Measurements from ENCODE around the gene CDH4. TPM values are rescaled to one million over a fixed set of nuclear protein-coding genes. Genes with fewer than 3 reads are reported as not detected.

Gene CDH4
- polyA plus RNA-seq, 4 donors = 5.6 to 8.8 (median 7.0) TPM

- no peak for DNase-seq (ENCODE audit: low read depth in 4 of 4, low spot score in 2 of 4)
Observed at GRCh38 chr20:61690993-61691838, 439.2 kb downstream of the CDH4 start.

- DNase-seq (ENCODE audit: low read depth in 4 of 4, low spot score in 2 of 4) = no peak
Observed at GRCh38 chr20:61691978-61692377, 439.9 kb downstream of the CDH4 start.

- DNase-seq (ENCODE audit: low read depth in 4 of 4, low spot score in 2 of 4) = no peak
Observed at GRCh38 chr20:61692479-61692878, 440.4 kb downstream of the CDH4 start.

- no peak for DNase-seq (ENCODE audit: low read depth in 4 of 4, low spot score in 2 of 4)
Observed at GRCh38 chr20:61693055-61693600, 441.1 kb downstream of the CDH4 start.

GRCh38 chr20:61694682-61695081 is 442.6 kb downstream of the CDH4 start:
- DNase-seq (ENCODE audit: low read depth in 4 of 4, low spot score in 2 of 4) = no peak

- no peak for DNase-seq (ENCODE audit: low read depth in 4 of 4, low spot score in 2 of 4)
Observed at GRCh38 chr20:61695741-61696140, 443.7 kb downstream of the CDH4 start.

- no peak for DNase-seq (ENCODE audit: low read depth in 4 of 4, low spot score in 2 of 4)
Observed at GRCh38 chr20:61696181-61696735, 444.2 kb downstream of the CDH4 start.

- no peak for DNase-seq (ENCODE audit: low read depth in 4 of 4, low spot score in 2 of 4)
Observed at GRCh38 chr20:61697666-61698597, 445.9 kb downstream of the CDH4 start.

GRCh38 chr20:61698598-61699494 is 446.8 kb downstream of the CDH4 start:
- DNase-seq (ENCODE audit: low read depth in 4 of 4, low spot score in 2 of 4) = no peak

- DNase-seq (ENCODE audit: low read depth in 4 of 4, low spot score in 2 of 4) = no peak
Observed at GRCh38 chr20:61699495-61700374, 447.7 kb downstream of the CDH4 start.

GRCh38 chr20:61700595-61701140 is 448.6 kb downstream of the CDH4 start:
- DNase-seq (ENCODE audit: low read depth in 4 of 4, low spot score in 2 of 4) = no peak

- no peak for DNase-seq (ENCODE audit: low read depth in 4 of 4, low spot score in 2 of 4)
Observed at GRCh38 chr20:61701401-61701800, 449.3 kb downstream of the CDH4 start.

GRCh38 chr20:61701802-61702201 is 449.7 kb downstream of the CDH4 start:
- DNase-seq (ENCODE audit: low read depth in 4 of 4, low spot score in 2 of 4) = no peak

GRCh38 chr20:61702246-61702645 is 450.2 kb downstream of the CDH4 start:
- DNase-seq (ENCODE audit: low read depth in 4 of 4, low spot score in 2 of 4) = no peak

- no peak for DNase-seq (ENCODE audit: low read depth in 4 of 4, low spot score in 2 of 4)
Observed at GRCh38 chr20:61704661-61705060, 452.6 kb downstream of the CDH4 start.

- no peak for DNase-seq (ENCODE audit: low read depth in 4 of 4, low spot score in 2 of 4)
Observed at GRCh38 chr20:61705386-61706258, 453.6 kb downstream of the CDH4 start.

- no peak for DNase-seq (ENCODE audit: low read depth in 4 of 4, low spot score in 2 of 4)
Observed at GRCh38 chr20:61706259-61706961, 454.3 kb downstream of the CDH4 start.

Measured in left renal cortex interstitium (tissue), 4 donors.